OCI-LY1 (cell line): ENCODE measurements around the gene RNF217.

Experiments used
- CTCF ChIP-seq: fragments of 200-600 bp; sonication (generic), shearing (Covaris generic); IDR thresholded peaks from 2 replicates; pipeline ENCODE4 v1.5.1; 2017; ENCODE audit warnings: mild to moderate bottlenecking, antibody characterized with exemption, low read length, moderate library complexity, mixed read lengths
- EZH2 ChIP-seq: fragments of 200-600 bp; sonication (generic), shearing (Covaris generic); IDR thresholded peaks from 2 replicates; pipeline ENCODE4 v1.8.0; 2017; ENCODE audit warnings: borderline replicate concordance, mixed run types, mild to moderate bottlenecking, antibody characterized with exemption, low read length, moderate library complexity, mixed read lengths

DNA sequence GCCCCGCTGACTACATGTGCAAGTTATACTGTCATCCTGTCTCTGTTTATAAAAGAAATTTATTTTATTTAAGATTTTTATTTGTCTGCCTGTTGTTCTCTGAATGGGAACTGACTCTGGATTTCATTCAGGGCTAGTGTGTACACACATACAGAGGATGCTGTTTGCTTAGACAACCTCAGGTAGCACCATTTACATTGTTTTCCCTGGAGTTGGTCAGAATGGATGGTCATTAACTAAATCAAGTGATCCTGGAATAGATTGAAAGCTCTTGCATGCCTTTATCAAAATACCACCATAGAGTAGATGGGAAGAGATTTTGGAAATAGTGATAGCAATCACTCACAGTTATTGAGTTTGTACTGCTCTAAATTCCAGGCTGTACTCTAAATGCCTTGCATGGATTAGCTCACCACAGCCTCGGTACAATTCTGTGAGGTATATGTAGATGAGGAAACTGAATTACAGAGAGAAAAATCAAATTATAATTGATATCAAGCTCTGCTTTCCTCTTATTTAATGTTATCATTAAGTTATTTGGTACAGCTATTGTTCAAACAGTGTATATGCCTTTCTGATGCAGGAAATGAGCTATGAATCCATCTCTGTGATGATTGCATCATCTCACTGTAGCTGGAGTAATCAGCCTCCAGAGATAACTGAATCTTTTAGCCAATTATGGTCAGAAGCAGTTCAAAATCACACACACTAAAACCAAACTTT, 51.9 kb downstream of the RNF217 start:
- no peak for TF ChIP-seq CTCF
- no peak for TF ChIP-seq EZH2
